HG03575 (cell line): ENCODE results near the gene GFY.

ENCODE experiments used
- ATAC-seq: cut with Tn5 transposase; IDR thresholded peaks from one replicate; pipeline ENCODE4 v1.9.1; 2021; ENCODE audit not compliant: unreplicated experiment, insufficient number of reproducible peaks, low FRiP score; ENCODE audit errors: extremely low read depth

Gene GFY

DNA sequence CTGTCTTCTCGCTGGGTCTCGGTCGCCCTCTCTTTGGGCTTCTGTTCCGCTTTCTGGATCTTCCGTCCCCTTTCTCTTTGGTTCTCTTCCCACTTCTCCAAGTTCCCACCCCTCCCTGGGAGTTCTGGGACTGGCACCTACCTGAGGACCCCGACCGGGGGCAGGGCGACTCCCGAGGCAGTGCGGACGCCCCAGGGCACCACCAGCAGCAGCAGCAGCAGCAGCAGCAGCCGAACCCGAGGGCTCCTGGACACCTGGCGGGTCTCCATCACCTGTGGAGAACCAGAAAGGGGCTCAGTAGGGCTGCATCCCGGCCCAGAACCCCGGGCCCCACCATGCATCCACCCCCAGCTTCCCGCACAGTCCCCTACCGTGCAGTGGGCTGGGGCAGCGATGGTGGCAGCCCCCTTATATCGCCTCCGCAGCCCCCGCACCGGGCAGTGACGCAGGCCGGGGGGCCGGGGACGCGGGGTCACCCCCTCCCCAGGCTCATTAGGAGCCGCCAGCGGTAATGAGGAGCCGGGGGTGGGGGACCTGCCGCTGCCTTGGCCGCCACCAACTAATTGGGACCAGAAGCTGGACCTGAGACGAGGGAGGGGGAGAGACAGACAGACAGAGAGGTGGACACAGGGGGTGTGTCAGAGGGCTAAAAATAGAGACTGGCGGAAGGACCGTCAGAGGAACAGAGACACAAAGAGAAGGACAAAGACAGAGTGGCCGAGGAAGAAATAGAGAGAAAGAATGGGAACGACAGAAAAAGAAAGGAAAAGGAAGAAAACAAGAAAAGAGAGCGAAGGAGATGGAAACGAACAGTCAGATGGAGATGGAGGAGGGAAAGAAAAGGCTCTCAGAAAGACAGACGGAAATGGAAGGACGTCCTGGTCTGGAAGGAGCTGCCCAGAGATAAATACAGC lies 1.9 kb upstream of the GFY start, which contains the start of gene PTH2:
PTH2 (minus strand) TSS at position 371 of the 914 bp plus-strand sequence; CDS start at position 269, 102 bp downstream.
- ATAC-seq: no peak

DNA sequence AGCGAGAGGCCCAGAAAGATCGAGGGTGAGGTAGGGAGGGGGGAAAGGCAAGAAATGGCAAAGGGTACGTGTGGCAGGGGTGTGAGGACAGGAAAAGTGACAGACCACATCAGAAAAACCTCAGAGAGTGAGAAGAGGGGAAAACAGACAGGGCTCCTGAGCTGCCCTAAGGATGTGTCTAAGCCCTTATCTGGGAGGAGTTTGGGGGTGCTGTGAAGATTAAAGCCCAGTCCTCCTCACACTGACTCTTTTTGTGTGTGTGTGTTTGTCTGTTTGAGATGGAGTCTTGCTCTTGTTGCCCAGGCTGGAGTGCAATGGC lies 1.2 kb upstream of the GFY start:
- no peak for ATAC-seq

DNA sequence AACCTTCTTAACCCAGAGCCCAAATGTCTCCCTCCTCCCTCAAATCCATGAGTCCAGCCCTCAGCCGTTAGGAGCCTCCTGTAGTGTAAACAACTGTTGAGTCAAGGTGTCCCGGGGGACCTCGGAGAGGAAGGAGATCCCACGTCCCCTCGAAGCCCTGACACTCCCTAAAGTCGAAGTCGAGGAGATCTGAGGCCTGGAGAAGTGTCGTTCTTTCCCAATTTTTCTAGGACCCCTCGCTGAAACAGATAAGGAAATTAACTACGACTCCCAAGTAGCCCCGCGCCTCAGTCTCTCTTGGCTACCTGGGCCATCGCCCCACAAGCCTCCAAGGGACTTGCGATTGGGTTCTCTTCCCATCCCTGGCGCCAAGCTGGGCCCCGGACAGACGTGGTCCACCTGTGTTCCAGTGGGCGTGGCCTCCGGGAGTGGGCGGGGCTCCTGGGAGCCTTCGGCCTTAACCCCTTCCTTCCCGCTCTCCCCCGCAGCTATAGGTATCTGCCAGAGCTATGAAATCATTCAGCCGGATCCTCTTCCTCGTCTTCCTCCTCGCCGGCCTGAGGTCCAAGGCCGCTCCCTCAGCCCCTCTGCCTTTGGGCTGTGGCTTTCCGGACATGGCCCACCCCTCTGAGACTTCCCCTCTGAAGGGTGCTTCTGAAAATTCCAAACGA lies 869 bp downstream of the GFY start:
- no peak for ATAC-seq

DNA sequence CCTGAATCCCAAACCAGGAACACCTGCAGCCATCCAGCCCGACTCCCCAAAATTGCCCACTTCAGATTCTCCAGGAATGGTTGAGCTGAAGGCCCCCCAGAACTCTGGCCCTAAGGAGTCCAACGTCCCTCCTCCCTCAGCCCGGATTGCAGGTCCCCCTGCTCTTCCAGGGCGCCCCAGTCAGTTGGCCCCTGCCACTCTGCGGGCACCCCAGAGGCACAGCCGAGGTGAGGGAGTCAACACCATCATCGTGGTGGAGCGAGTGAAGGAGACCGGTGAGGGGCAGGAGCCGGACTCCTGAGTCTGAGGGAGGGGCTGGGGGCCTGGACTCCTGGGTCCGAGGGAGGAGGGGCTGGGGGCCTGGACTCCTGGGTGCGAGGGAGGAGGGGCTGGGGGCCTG lies 2.2 kb downstream of the GFY start:
- no peak for ATAC-seq

DNA sequence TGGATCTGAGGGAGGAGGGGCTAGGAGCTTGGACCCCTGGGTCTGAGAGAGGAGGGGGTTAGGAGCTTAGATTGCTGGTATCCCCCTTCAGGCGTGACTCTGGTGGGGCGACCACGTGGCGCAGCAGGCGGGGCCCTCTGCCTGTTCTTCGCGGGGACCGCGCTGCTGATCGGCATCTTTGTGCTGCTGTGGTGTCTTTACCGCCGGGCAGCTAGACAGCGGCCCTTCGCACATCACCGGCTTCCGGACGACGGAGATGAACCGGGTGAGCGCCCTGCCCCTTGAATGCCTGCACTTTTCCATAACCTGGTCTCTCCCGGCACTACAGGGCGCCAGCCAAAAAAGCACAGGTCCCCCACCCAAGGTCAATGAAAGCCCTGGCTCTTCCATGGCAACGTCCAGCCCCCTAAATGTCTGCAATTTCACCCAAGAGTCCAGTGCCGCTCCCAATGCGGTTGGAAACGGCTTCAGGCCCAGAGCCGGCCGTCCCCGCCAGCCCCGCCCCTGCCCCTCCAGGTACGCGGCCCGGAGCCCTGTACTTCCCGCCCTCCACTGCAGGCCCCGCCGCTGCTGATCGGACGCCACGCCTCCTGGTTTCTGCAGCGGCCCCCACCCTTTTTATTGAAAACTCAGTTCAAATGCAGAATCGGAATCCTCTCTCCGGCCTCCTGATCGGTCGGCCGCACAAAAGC lies 2.8 kb downstream of the GFY start:
- ATAC-seq: no peak

GRCh38 chr19:49428547-49429451 lies 3.6 kb downstream of the GFY start:
- no peak for ATAC-seq

DNA sequence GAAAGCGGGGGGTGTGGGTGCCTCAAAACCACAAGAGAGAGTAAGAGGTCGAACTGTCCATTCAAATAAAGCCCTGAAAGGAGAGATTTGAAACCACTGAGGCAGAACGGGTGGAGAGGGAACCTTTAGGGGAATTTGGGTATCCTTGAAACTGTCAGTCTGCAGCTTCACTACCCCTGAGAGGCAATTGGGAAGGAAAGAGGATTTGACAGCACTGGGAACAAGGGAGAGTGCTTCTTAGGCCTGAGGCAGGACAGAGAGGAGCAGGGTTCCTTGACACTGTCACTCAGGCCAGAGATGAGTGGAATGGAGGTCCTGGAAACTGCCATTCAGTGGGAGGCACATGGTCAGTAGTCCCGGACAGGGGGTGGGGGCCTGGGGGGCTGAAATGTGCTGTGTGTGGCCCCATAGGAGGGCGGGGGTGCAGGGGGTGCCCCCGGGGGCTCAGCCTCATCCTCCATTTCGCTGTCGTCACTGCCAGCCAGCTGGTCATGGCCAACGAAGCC lies 5.0 kb downstream of the GFY start:
- no peak for ATAC-seq

- ATAC-seq: no peak
Measured at GRCh38 chr19:49430678-49431329, 5.6 kb downstream of the GFY start.

- no peak for ATAC-seq
Measured at GRCh38 chr19:49431330-49431749, 6.2 kb downstream of the GFY start.

- ATAC-seq: no peak
Measured at GRCh38 chr19:49432141-49433073, 7.2 kb downstream of the GFY start.

GRCh38 chr19:49433240-49433901 lies 8.2 kb downstream of the GFY start:
- ATAC-seq: no peak

DNA sequence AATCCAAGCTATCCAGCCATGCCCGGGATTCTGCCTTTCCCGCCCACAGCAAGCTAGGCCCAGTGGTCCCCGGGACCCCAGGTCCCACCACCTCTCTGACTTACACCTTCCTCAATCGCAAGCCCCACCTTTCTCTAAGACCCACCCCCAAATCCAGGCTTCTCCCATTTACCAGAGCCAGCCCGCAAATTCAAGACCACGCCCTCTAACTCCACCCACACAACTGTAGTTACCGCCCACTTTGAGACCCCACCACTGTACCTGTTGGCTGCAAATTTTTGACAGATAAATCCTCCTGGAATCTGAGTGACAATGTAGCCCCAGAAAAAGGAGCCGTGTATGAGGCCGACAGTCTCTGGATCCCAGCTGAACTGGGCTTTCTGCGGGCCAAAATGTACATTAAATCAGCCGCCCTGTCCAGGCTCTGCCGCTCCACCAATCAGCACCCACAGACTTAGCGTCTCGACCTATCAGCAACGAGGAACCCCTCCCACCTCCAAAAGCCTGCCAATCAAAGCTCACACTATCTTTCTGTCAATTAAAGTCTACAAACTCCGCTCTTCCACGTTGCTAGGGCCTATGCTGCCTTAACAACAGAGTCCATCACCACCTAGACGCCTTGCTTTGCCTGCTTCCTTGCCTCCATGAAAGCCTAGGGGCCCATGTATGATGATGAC lies 9.9 kb downstream of the GFY start:
- no peak for ATAC-seq

DNA sequence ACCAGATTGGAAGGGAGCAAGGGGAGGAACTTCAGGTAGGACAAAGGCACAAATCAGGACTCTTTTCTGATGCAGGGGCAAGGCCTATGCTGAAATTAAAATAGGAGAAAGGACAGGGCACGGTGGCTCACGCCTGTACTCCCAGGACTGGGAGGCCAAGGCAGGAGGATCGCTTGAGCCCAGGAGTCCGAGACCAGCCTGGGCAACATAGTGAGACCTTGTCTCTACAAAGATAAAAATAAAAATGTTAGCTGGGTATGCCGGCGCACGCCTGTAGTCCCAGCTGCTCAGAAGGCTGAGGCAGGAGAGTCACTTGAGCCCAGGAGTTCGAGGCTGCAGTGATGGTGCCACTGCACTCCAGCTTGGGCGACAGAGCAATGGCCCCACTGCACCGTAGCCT lies 10.5 kb downstream of the GFY start:
- no peak for ATAC-seq

DNA sequence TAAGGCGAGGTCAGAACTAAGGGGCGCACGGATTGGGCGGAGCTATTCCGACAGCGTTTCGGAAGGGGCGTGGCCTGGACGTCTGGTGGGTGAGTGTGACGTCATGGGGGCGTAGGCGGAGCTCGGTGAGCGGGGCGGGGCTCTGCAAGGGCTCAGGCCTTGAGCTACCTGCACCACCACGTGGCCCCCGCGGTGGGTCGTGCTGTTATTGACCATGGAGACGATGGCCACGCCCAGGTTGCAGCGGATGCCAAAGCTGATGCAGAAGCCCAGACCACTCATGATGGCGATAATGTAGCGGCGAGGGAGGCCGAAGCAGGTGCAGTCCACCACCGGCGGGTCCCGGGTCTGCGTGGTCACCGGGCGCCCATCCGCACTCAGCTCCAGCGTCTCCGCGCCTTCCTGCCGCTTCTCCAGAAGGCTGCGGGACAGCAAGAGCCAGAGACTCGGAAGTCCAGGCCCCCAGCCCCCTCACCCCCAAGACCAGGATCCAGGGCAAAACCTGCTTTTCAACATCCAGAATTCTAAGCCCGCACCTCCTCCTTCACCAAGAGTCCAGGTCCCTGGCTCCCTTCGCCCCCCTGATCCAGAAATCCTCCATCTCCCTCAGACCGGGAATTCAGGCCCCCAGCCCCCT lies 11.3 kb downstream of the GFY start:
- ATAC-seq: no peak

DNA sequence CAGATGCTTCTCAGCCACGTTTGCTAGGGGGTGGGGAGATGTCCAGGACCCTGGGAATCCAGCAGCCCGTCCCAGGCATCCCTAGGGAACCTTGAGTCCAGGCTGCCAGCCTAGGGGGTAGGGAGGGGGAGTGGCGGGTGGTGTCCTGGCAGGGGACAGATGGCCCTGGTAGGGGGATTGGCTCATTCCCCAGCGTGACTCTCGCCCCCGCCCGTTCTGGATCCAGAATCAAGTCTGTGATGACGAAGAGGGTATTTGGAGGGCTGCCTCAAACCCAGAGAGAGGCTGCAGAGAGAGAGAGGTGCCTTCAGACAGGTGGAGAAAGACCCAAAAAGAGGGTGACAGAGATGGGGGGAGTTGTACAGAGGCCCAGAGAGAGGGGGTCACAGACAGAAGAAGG lies 12.0 kb downstream of the GFY start:
- no peak for ATAC-seq

DNA sequence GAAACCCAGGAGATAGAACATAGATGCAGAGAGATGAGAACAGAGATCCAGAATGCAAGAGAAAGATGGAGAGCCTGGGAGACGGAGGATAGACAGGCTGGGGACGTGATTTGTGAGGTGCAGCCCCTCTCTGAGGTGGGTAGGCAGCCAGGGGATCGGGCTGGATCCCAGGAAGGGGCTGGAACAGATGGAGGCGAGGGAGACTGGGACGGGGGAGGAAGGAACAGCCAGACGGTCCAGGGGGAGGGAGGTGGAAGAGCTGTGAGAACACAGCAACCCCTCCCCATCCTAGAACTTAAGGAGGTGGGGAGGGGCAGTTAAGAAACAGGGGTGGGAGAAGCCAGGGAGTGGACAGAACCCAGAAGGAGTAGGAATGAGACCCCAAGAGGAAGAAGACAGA lies 13.1 kb downstream of the GFY start:
- no peak for ATAC-seq
